MM.1S (cell line): ENCODE measurements around the gene SETMAR.
"Not testable (repeated sequence)": the region's sequence is repeated elsewhere in the genome, so short reads cannot be mapped to it uniquely, and the experiment has no call there.

Experiments
- DNase-seq: peaks from one replicate; pipeline ENCODE4 v3.0.0-alpha.2; 2015
- H2AFZ ChIP-seq: fragments of 300-600 bp; sonication (generic); 2 replicates; pipeline ENCODE4 v1.6.0; 2016; ENCODE audit warnings: antibody characterized with exemption, low read length
- H3F3A ChIP-seq: fragments of 300-600 bp; sonication (generic); 2 replicates; pipeline ENCODE4 v1.6.1; 2016; ENCODE audit warnings: mild to moderate bottlenecking, antibody characterized with exemption, low read length, moderate library complexity, mixed read lengths; ENCODE audit not compliant: insufficient read depth
- H3K27ac ChIP-seq: fragments of 300-600 bp; sonication (generic); 2 replicates; pipeline ENCODE4 v1.5.1; 2016; ENCODE audit warnings: mild to moderate bottlenecking, low read length
- H3K27me3 ChIP-seq: fragments of 300-600 bp; sonication (generic); replicated peaks from 2 replicates; pipeline ENCODE4 v1.6.0; 2016; ENCODE audit warnings: low read length; ENCODE audit not compliant: insufficient read depth
- H3K36me3 ChIP-seq: fragments of 300-600 bp; sonication (generic); replicated peaks from 2 replicates; pipeline ENCODE4 v1.6.1; 2016; ENCODE audit warnings: mild to moderate bottlenecking, low read length, mixed read lengths; ENCODE audit not compliant: insufficient read depth
- H3K4me1 ChIP-seq: fragments of 300-600 bp; sonication (generic); 2 replicates; pipeline ENCODE4 v1.6.1; 2016; ENCODE audit warnings: low read length, mixed read lengths
- H3K4me2 ChIP-seq: fragments of 300-600 bp; sonication (generic); 2 replicates; pipeline ENCODE4 v1.6.0; 2016; ENCODE audit warnings: low read depth, low read length
- H3K4me3 ChIP-seq: fragments of 300-600 bp; sonication (generic); 2 replicates; pipeline ENCODE4 v1.5.1; 2016; ENCODE audit warnings: low read length, mixed read lengths
- H3K79me2 ChIP-seq: fragments of 300-600 bp; sonication (generic); 2 replicates; pipeline ENCODE4 v1.6.1; 2016; ENCODE audit warnings: mixed run types, low read length, mixed read lengths
- H3K9ac ChIP-seq: fragments of 300-600 bp; sonication (generic); 2 replicates; pipeline ENCODE4 v1.6.1; 2016; ENCODE audit warnings: low read length, mixed read lengths
- H3K9me2 ChIP-seq: fragments of 300-600 bp; sonication (generic); replicated peaks from 2 replicates; pipeline ENCODE4 v1.6.1; 2016; ENCODE audit warnings: mild to moderate bottlenecking, low read length, mixed read lengths; ENCODE audit not compliant: insufficient read depth
- H3K9me3 ChIP-seq: fragments of 300-600 bp; sonication (generic); replicated peaks from 2 replicates; pipeline ENCODE4 v1.6.1; 2016; ENCODE audit warnings: mild to moderate bottlenecking, low read length, mixed read lengths; ENCODE audit not compliant: insufficient read depth
- H4K20me1 ChIP-seq: fragments of 300-600 bp; sonication (generic); 2 replicates; pipeline ENCODE4 v1.6.1; 2016; ENCODE audit warnings: mild to moderate bottlenecking, low read length, moderate library complexity, mixed read lengths; ENCODE audit not compliant: insufficient read depth
- CTCF ChIP-seq: fragments of 300-600 bp; sonication (generic); IDR thresholded peaks from 2 replicates; pipeline ENCODE4 v1.5.1; 2016; ENCODE audit warnings: antibody characterized with exemption, low read length, mixed read lengths
- EZH2 ChIP-seq: fragments of 300-600 bp; sonication (generic); optimal IDR thresholded peaks from 2 replicates; pipeline ENCODE3; 2017; ENCODE audit warnings: low read depth, mild to moderate bottlenecking, antibody characterized with exemption, low read length, mixed read lengths
- EZH2phosphoT487 ChIP-seq: fragments of 300-600 bp; sonication (generic); IDR thresholded peaks from 2 replicates; pipeline ENCODE4 v1.6.1; 2018; ENCODE audit warnings: antibody characterized with exemption, low read length

Gene SETMAR

GRCh38 chr3:4292301-4292700, 10.9 kb upstream of the SETMAR start:
- TF ChIP-seq EZH2phosphoT487 (no peak), CTCF (no peak), EZH2 (no peak)
- H3K9ac ChIP-seq: no peak overlapping the region
- H3K9me3 ChIP-seq: no peaks in the 10 kb centered on the region
- H2AFZ ChIP-seq: no peak overlapping the region
- H3F3A ChIP-seq: no peaks in the 10 kb centered on the region
- H3K36me3 ChIP-seq: no peaks in the 10 kb centered on the region
- H3K4me2 ChIP-seq: no peak overlapping the region
- H4K20me1 ChIP-seq: no peaks in the 10 kb centered on the region
- DNase-seq: no peak
- H3K27me3 ChIP-seq: no peaks in the 10 kb centered on the region
- no peak overlapping the region for H3K27ac ChIP-seq
- no peaks in the 10 kb centered on the region for H3K9me2 ChIP-seq
- H3K4me3 ChIP-seq: no peak overlapping the region
- no peaks in the 10 kb centered on the region for H3K4me1 ChIP-seq
- H3K79me2 ChIP-seq: no peaks in the 10 kb centered on the region

- no peak for TF ChIP-seq EZH2phosphoT487
- TF ChIP-seq CTCF: no peak
- TF ChIP-seq EZH2: no peak
- no peaks in the 10 kb centered on the region for H3K4me1 ChIP-seq
- no peak overlapping the region for H3K4me2 ChIP-seq
- H2AFZ ChIP-seq: no peak overlapping the region
- H3K79me2 ChIP-seq: no peaks in the 10 kb centered on the region
- H3F3A ChIP-seq: no peaks in the 10 kb centered on the region
- H3K9me2 ChIP-seq: no peaks in the 10 kb centered on the region
- no peak overlapping the region for H3K4me3 ChIP-seq
- H3K9ac ChIP-seq: no peak overlapping the region
- H3K36me3 ChIP-seq: no peaks in the 10 kb centered on the region
- H3K27me3 ChIP-seq: no peaks in the 10 kb centered on the region
- no peaks in the 10 kb centered on the region for H4K20me1 ChIP-seq
- no peak for DNase-seq
- no peaks in the 10 kb centered on the region for H3K9me3 ChIP-seq
- H3K27ac ChIP-seq: no peak overlapping the region
Measured at GRCh38 chr3:4294616-4295327, 8.4 kb upstream of the SETMAR start.

GRCh38 chr3:4296454-4296853, 6.7 kb upstream of the SETMAR start:
- not testable (repeated sequence) for H3K9me2 ChIP-seq, H3F3A ChIP-seq, H3K9me3 ChIP-seq, H3K27ac ChIP-seq, DNase-seq, H4K20me1 ChIP-seq, H3K4me1 ChIP-seq, H3K4me2 ChIP-seq, H3K27me3 ChIP-seq, H3K9ac ChIP-seq, H3K79me2 ChIP-seq, H3K4me3 ChIP-seq, H3K36me3 ChIP-seq, H2AFZ ChIP-seq

GRCh38 chr3:4297486-4297885, 5.7 kb upstream of the SETMAR start:
- TF ChIP-seq EZH2 (no peak), EZH2phosphoT487 (no peak), CTCF (no peak)
- no peak overlapping the region for H3K4me2 ChIP-seq
- no peak overlapping the region for H3K9ac ChIP-seq
- H3K9me2 ChIP-seq: no peaks in the 10 kb centered on the region
- no peak overlapping the region for H3K4me3 ChIP-seq
- no peak for DNase-seq
- H3K27me3 ChIP-seq: no peaks in the 10 kb centered on the region
- no peak overlapping the region for H2AFZ ChIP-seq
- H3K9me3 ChIP-seq: no peaks in the 10 kb centered on the region
- no peaks in the 10 kb centered on the region for H3F3A ChIP-seq
- H3K79me2 ChIP-seq: no peaks in the 10 kb centered on the region
- no peaks in the 10 kb centered on the region for H4K20me1 ChIP-seq
- H3K36me3 ChIP-seq: no peaks in the 10 kb centered on the region
- H3K27ac ChIP-seq: no peak overlapping the region
- H3K4me1 ChIP-seq: no peaks in the 10 kb centered on the region
